H1 (cell line): ENCODE results near the gene DLEC1. TPM values are rescaled to one million over a fixed set of nuclear protein-coding genes. Genes with fewer than 3 reads are reported as not detected.

Experiments
- CTCF ChIA-PET: fragments of 300-600 bp; sonication (Branson Sonifier 250); formaldehyde crosslinking; loops from one replicate; lab custom pipeline; 2021; ENCODE audit not compliant: partially characterized antibody; lab: Charles Lee
- POLR2A ChIA-PET: fragments of 300-600 bp; sonication (Branson Sonifier 250); formaldehyde crosslinking; loops from one replicate; lab custom pipeline; 2021; ENCODE audit warnings: inconsistent platforms; ENCODE audit not compliant: partially characterized antibody; lab: Charles Lee
- DNase-seq, 2 experiments: peaks; one replicate each; pipeline versions ENCODE4 v3.0.0 to v3.0.0-alpha.2; 2010 to 2022; ENCODE audit warnings: low spot score in 2 of 2, low read depth in 1 of 2, mixed read lengths in 1 of 2
- FAIRE-seq: peaks from 2 replicates; lab custom pipeline; 2011; peaks lifted over from hg19 to GRCh38; lab: Jason Lieb, UNC
- H2AFZ ChIP-seq: 2 replicates; pipeline ENCODE4 v1.8.1; 2012; ENCODE audit warnings: low read length, inconsistent platforms
- H2AK5ac ChIP-seq: 2 replicates; pipeline ENCODE4 v1.6.1; 2013; ENCODE audit warnings: low read depth, low read length
- H2BK120ac ChIP-seq: replicated peaks from 2 replicates; pipeline ENCODE3; 2013; ENCODE audit warnings: low read depth, low read length, inconsistent platforms
- H2BK12ac ChIP-seq: 2 replicates; pipeline ENCODE4 v1.6.1; 2013; ENCODE audit warnings: low read depth, low read length
- H2BK15ac ChIP-seq: 2 replicates; pipeline ENCODE4 v1.6.1; 2013; ENCODE audit warnings: low read length
- H2BK20ac ChIP-seq: 2 replicates; pipeline ENCODE4 v1.6.1; 2013; ENCODE audit warnings: low read length
- H2BK5ac ChIP-seq: 2 replicates; pipeline ENCODE4 v1.6.1; 2013; ENCODE audit warnings: low read depth, low read length
- H3K14ac ChIP-seq: 2 replicates; pipeline ENCODE4 v1.6.1; 2013; ENCODE audit warnings: inconsistent platforms; ENCODE audit not compliant: insufficient read length
- H3K18ac ChIP-seq: 2 replicates; pipeline ENCODE4 v1.6.1; 2013; ENCODE audit warnings: low read length; ENCODE audit errors: extremely low read depth
- H3K23ac ChIP-seq: 2 replicates; pipeline ENCODE4 v1.6.1; 2013; ENCODE audit warnings: inconsistent platforms; ENCODE audit not compliant: insufficient read length
- H3K23me2 ChIP-seq: 2 replicates; pipeline ENCODE4 v1.6.1; 2013; ENCODE audit warnings: low read depth, low read length
- H3K27ac ChIP-seq: 2 replicates; pipeline ENCODE4 v1.6.1; 2011; ENCODE audit warnings: low read depth, low read length, inconsistent platforms
- H3K27me3 ChIP-seq, 4 experiments: replicated peaks in 1 of 4; 1 replicate in 1 of 4; 2 replicates in 3 of 4; pipeline versions ENCODE4 v1.6.1 to v1.8.1; 2011 to 2013; ENCODE audit warnings: low read length in 3 of 4, mild to moderate bottlenecking in 3 of 4, inconsistent platforms in 2 of 4, mixed read lengths in 2 of 4, moderate library complexity in 1 of 4; ENCODE audit not compliant: control insufficient read depth in 3 of 4, insufficient read depth in 3 of 4; ENCODE audit errors: extremely low read depth in 1 of 4
- H3K36me3 ChIP-seq, 4 experiments: 2 replicates each; pipeline versions ENCODE4 v1.6.1 to v1.8.1; 2011 to 2013; ENCODE audit warnings: mild to moderate bottlenecking in 4 of 4, low read length in 3 of 4, moderate library complexity in 2 of 4, control low read depth in 1 of 4, inconsistent platforms in 1 of 4; ENCODE audit not compliant: insufficient read depth in 4 of 4, control insufficient read depth in 2 of 4
- H3K4ac ChIP-seq: replicated peaks from 2 replicates; pipeline ENCODE3; 2013; ENCODE audit warnings: low read length, low read depth, mixed read lengths, inconsistent platforms; ENCODE audit not compliant: insufficient read length
- H3K4me1 ChIP-seq, 4 experiments: replicated peaks in 1 of 4; 1 replicate in 1 of 4; 2 replicates in 3 of 4; pipeline versions ENCODE4 v1.6.1 to v1.8.1; 2011 to 2013; ENCODE audit warnings: low read length in 3 of 4, inconsistent platforms in 2 of 4, mixed read lengths in 1 of 4; ENCODE audit not compliant: insufficient read depth in 4 of 4, control insufficient read depth in 3 of 4
- H3K4me2 ChIP-seq, 2 experiments: 2 replicates each; pipeline versions ENCODE4 v1.6.1 to v1.8.1; 2011 to 2013; ENCODE audit warnings: low read depth in 2 of 2, low read length in 2 of 2, control low read depth in 1 of 2, inconsistent platforms in 1 of 2, mild to moderate bottlenecking in 1 of 2; ENCODE audit not compliant: insufficient read depth in 1 of 2
- H3K4me3 ChIP-seq, 4 experiments: fragments of 200-600, 300-600 bp in 1 of 4; sonication (generic), shearing (Covaris generic), sonication (Bioruptor Twin) in 1 of 4; 2 replicates each; pipeline versions ENCODE4 v1.5.1 to v1.8.1; 2011 to 2016; ENCODE audit warnings: low read length in 4 of 4, low read depth in 3 of 4, control low read depth in 2 of 4, inconsistent platforms in 2 of 4, mild to moderate bottlenecking in 2 of 4, mixed read lengths in 1 of 4, moderate library complexity in 1 of 4; ENCODE audit not compliant: insufficient read depth in 2 of 4; ENCODE audit errors: extremely low read depth in 1 of 4
- H3K56ac ChIP-seq: replicated peaks from 2 replicates; pipeline ENCODE3; 2013; ENCODE audit warnings: low read depth, mild to moderate bottlenecking, mixed read lengths, low read length, inconsistent platforms; ENCODE audit not compliant: insufficient read length
- H3K79me1 ChIP-seq: 2 replicates; pipeline ENCODE4 v1.6.1; 2013; ENCODE audit warnings: low read depth, low read length, control low read depth
- H3K79me2 ChIP-seq, 2 experiments: 2 replicates each; pipeline versions ENCODE4 v1.6.1 to v1.8.1; 2012 to 2013; ENCODE audit warnings: low read length in 2 of 2, mild to moderate bottlenecking in 2 of 2, inconsistent platforms in 1 of 2; ENCODE audit not compliant: insufficient read depth in 2 of 2, control insufficient read depth in 1 of 2
- H3K9ac ChIP-seq, 4 experiments: replicated peaks in 1 of 4; 1 replicate in 1 of 4; 2 replicates in 3 of 4; pipeline versions ENCODE4 v1.6.1 to v1.8.1; 2011 to 2013; ENCODE audit warnings: low read depth in 3 of 4, low read length in 3 of 4, control low read depth in 2 of 4, mild to moderate bottlenecking in 2 of 4, moderate library complexity in 2 of 4, inconsistent platforms in 1 of 4; ENCODE audit errors: extremely low read depth in 1 of 4
- H3K9me3 ChIP-seq, 2 experiments: 2 replicates each; pipeline versions ENCODE4 v1.6.1 to v1.8.1; 2012 to 2013; ENCODE audit warnings: mild to moderate bottlenecking in 2 of 2, moderate library complexity in 2 of 2, control low read depth in 1 of 2, inconsistent platforms in 1 of 2, low read depth in 1 of 2, low read length in 1 of 2, mixed read lengths in 1 of 2; ENCODE audit not compliant: insufficient read depth in 2 of 2
- H4K20me1 ChIP-seq, 2 experiments: replicated peaks in 1 of 2; 2 replicates each; pipeline versions ENCODE3 to v1.8.1; 2011 to 2013; ENCODE audit warnings: inconsistent platforms in 2 of 2, low read length in 2 of 2, mild to moderate bottlenecking in 1 of 2; ENCODE audit not compliant: insufficient read depth in 2 of 2, control insufficient read depth in 1 of 2
- H4K5ac ChIP-seq: 2 replicates; pipeline ENCODE4 v1.6.1; 2013; ENCODE audit warnings: low read length, low read depth, mixed read lengths, inconsistent platforms; ENCODE audit not compliant: insufficient read length
- H4K8ac ChIP-seq: 2 replicates; pipeline ENCODE4 v1.8.0; 2013; ENCODE audit warnings: mild to moderate bottlenecking, moderate library complexity, low read length, inconsistent platforms; ENCODE audit not compliant: insufficient read depth; ENCODE audit errors: extremely low read depth
- H4K91ac ChIP-seq: replicated peaks from 2 replicates; pipeline ENCODE3; 2013; ENCODE audit warnings: low read length, mixed read lengths, inconsistent platforms; ENCODE audit not compliant: insufficient read length
- ASH2L ChIP-seq: fragments of 200-600, 300-600 bp; sonication (generic); IDR thresholded peaks from one replicate; pipeline ENCODE4 v1.7.1; 2017; ENCODE audit warnings: low read length
- BRCA1 ChIP-seq: IDR thresholded peaks from 2 replicates; pipeline ENCODE4 v1.6.1; 2012; ENCODE audit warnings: low read depth, low read length, improper control_type of control experiment
- EP300 ChIP-seq, 2 experiments: IDR thresholded peaks; 1 replicate in 1 of 2; 2 replicates in 1 of 2; pipeline ENCODE4 v1.6.1; 2011 to 2012; ENCODE audit warnings: low read depth in 2 of 2, low read length in 2 of 2, mild to moderate bottlenecking in 2 of 2, borderline replicate concordance in 1 of 2, inconsistent platforms in 1 of 2, moderate library complexity in 1 of 2
- MAX ChIP-seq: IDR thresholded peaks from 2 replicates; pipeline ENCODE4 v1.6.1; 2012; ENCODE audit warnings: inconsistent platforms
- NRF1 ChIP-seq: IDR thresholded peaks from 2 replicates; pipeline ENCODE4 v1.6.1; 2011; ENCODE audit warnings: mild to moderate bottlenecking, low read depth, low read length, improper control_type of control experiment
- PHF8 ChIP-seq: fragments of 200-600 bp; sonication (generic); conservative IDR thresholded peaks from 2 replicates; pipeline ENCODE4 v1.7.1; 2012; ENCODE audit warnings: low read depth, mild to moderate bottlenecking, inconsistent platforms, low read length, moderate library complexity
- POLR2AphosphoS5 ChIP-seq: IDR thresholded peaks from 2 replicates; pipeline ENCODE4 v1.6.1; 2011; ENCODE audit warnings: low read depth, low read length
- RBBP5 ChIP-seq: IDR thresholded peaks from 2 replicates; pipeline ENCODE4 v1.7.1; 2012; ENCODE audit warnings: low read depth, mild to moderate bottlenecking, inconsistent platforms, low read length, moderate library complexity, borderline replicate concordance
- SAP30 ChIP-seq: fragments of 300-600 bp; sonication (generic); IDR thresholded peaks from 2 replicates; pipeline ENCODE4 v1.7.1; 2012; ENCODE audit warnings: low read length, moderate library complexity, mild to moderate bottlenecking, inconsistent platforms; ENCODE audit not compliant: insufficient read depth, insufficient replicate concordance
- TAF1 ChIP-seq: IDR thresholded peaks from 2 replicates; pipeline ENCODE4 v1.6.1; 2011; ENCODE audit warnings: mild to moderate bottlenecking, low read depth, low read length
- WGBS, 2 experiments: shearing (Covaris generic) in 1 of 2; methylation state at CpG; one replicate each; pipeline versions ENCODE4 v1.1.6 to v1.1.7; 2013 to 2015; ENCODE audit warnings: low lambda C conversion rate in 2 of 2, mixed read lengths in 2 of 2, inconsistent platforms in 1 of 2, low coverage in 1 of 2, missing lambda C conversion rate in 1 of 2; ENCODE audit not compliant: insufficient replicate concordance in 2 of 2, insufficient coverage in 1 of 2, insufficient read length in 1 of 2; ENCODE audit errors: extremely low coverage in 1 of 2, missing lambda C conversion rate in 1 of 2; 5-methylcytosine and 5-hydroxymethylcytosine counted together
- polyA plus RNA-seq, 7 experiments: library from polyadenylated mRNA; depleted of rRNA in 3 of 7; stranded (reverse) in 5 of 7; unstranded in 2 of 7; fragments of >200 nt in 5 of 7; fragments of 200-250 nt in 2 of 7; gene quantifications; 1 replicate in 5 of 7; 2 replicates in 1 of 7; 4 replicates in 1 of 7; pipeline versions ENCODE4 v1.2.1 to v1.2.3, GENCODE V29; 2011 to 2013; ENCODE audit warnings: missing spikeins in 2 of 7, mixed read lengths in 2 of 7
- total RNA-seq: library from RNA; stranded (reverse); fragmentation: NEBNext Ultra II Directional; extraction: Animal tissue kit (Norgen Biotek cat#: 25700); gene quantifications from 2 replicates; pipeline ENCODE4 v1.2.1, GENCODE V29; 2021
- TF ChIP-seq, protein P1 (sequence below): IDR thresholded peaks from 2 replicates; pipeline ENCODE4 v1.6.1; 2012; ENCODE audit warnings: inconsistent platforms

Gene DLEC1
- total and polyA plus RNA-seq, 2 of the 8 experiments (the other 6 are each of a cell fraction or from before 2014, with no cell fraction given), result 0.26 to 0.76 TPM

DNA sequence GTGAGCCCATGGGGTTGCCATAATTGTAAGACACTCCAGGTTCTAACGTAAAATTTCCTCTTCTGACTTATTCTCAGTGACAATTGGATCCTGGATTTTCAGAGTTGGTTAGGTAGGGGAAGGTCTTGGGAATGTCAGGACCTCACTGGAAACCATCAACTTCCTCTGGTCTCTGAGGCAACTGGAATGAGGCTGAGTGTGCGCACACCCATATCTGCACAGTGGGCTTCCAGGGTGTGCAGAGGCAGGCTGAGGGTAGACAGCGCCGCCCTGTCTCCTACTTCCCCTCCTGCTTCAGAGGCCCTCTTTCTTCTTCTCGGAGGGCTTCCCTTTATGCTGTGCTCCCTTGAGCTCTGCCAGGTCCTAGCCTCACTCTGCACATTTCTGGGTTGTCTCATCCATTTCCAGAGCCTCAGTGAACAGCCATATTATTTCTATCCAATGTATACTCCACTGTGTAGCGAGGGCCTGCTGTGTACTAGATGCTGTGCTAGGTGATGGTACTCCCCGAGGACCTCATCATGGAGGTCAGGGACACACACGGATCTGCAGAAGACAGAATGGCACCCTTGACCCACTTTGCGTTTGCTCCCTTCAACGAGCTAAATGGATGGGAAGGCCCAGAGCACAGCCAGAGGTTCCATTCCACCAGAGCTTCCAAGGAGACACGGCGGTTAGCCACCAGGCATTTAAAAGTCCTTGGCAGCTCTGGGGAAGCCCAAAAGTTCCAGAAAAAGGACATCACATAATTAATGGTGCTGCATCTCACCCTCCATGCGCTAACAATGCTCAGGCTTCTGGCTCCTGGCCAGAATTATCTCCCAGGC lies 79.6 kb downstream of the DLEC1 start:
- FAIRE-seq, result no peak
- no peak overlapping the region for H2BK120ac ChIP-seq
- no peak overlapping the region for H2BK20ac ChIP-seq
- no peak overlapping the region for H2AFZ ChIP-seq
- no peaks in the 10 kb centered on the region for H3K23me2 ChIP-seq
- no peak overlapping the region for H2BK5ac ChIP-seq
- H3K79me2 ChIP-seq, result no peaks in the 10 kb centered on the region
- H3K4me3 ChIP-seq, result no peak overlapping the region
- no peak overlapping the region for H2BK15ac ChIP-seq
- no peak overlapping the region for H4K91ac ChIP-seq
- H4K5ac ChIP-seq, result no peak overlapping the region
- ChIA-PET CTCF (interaction anchor here (0.6 to 8.8 kb wide), 29 partner anchors 7 to 587 kb away, joined by 3 to 105 read pairs (median 5); partner anchors contain the start of genes ACAA1 and SLC22A14), POLR2A (interaction anchor here (1.3 to 4.2 kb wide), 4 partner anchors 9 to 179 kb away, joined by 4 to 20 read pairs (median 10); no protein-coding TSS in a partner anchor)
- no peaks in the 10 kb centered on the region; a peak in 1 of 4 replicates for H3K9me3 ChIP-seq
- no peak overlapping the region for H3K9ac ChIP-seq
- H2AK5ac ChIP-seq, result no peak overlapping the region
- H3K18ac ChIP-seq, result no peak overlapping the region
- no peak overlapping the region for H3K4ac ChIP-seq
- no peak overlapping the region for H2BK12ac ChIP-seq
- no peak overlapping the region for H3K4me2 ChIP-seq
- WGBS, 2 experiments, result 87% methylated on average over 13 of the region's 13 CpGs; no CpG with 5 or more reads in 1 of the 2 experiments
- no peak for DNase-seq
- H3K14ac ChIP-seq, result no peak overlapping the region
- H3K4me1 ChIP-seq, result no peaks in the 10 kb centered on the region
- no peaks in the 10 kb centered on the region for H3K27me3 ChIP-seq
- H4K20me1 ChIP-seq, result peaks cover 0 to 8% of the 10 kb centered on the region in 2 experiments
- H4K8ac ChIP-seq, result no peak overlapping the region
- no peak overlapping the region for H3K27ac ChIP-seq
- no peaks in the 10 kb centered on the region for H3K79me1 ChIP-seq
- H3K56ac ChIP-seq, result no peak overlapping the region
- H3K23ac ChIP-seq, result no peak overlapping the region
- peaks cover 0 to 14% (median 10%) of the 10 kb centered on the region in 4 experiments; a peak in 6 of 8 replicates for H3K36me3 ChIP-seq
- TF ChIP-seq, protein P1, sequence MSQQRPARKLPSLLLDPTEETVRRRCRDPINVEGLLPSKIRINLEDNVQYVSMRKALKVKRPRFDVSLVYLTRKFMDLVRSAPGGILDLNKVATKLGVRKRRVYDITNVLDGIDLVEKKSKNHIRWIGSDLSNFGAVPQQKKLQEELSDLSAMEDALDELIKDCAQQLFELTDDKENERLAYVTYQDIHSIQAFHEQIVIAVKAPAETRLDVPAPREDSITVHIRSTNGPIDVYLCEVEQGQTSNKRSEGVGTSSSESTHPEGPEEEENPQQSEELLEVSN, result no peak
- TF ChIP-seq PHF8 (no peak), SAP30 (no peak), EP300 (IDR thresholded peaks at IDR 0.05; ENCODE audit: borderline replicate concordance in 1 of 2, low read depth in 2 of 2, low read length in 2 of 2) (no peak), BRCA1 (no peak), POLR2AphosphoS5 (no peak), NRF1 (no peak), ASH2L (no peak), MAX (no peak), RBBP5 (no peak), TAF1 (no peak)
